GM18517 (cell line): ENCODE measurements around the gene DNAJB12.
"Not testable (repeated sequence)": the region's sequence is repeated elsewhere in the genome, so short reads cannot be mapped to it uniquely, and the experiment has no call there.

Experiments used
- ATAC-seq: cut with Tn5 transposase; IDR thresholded peaks from one replicate; pipeline ENCODE4 v1.9.1; 2021; ENCODE audit warnings: mild to moderate bottlenecking, moderate library complexity; ENCODE audit not compliant: unreplicated experiment

Gene DNAJB12

DNA sequence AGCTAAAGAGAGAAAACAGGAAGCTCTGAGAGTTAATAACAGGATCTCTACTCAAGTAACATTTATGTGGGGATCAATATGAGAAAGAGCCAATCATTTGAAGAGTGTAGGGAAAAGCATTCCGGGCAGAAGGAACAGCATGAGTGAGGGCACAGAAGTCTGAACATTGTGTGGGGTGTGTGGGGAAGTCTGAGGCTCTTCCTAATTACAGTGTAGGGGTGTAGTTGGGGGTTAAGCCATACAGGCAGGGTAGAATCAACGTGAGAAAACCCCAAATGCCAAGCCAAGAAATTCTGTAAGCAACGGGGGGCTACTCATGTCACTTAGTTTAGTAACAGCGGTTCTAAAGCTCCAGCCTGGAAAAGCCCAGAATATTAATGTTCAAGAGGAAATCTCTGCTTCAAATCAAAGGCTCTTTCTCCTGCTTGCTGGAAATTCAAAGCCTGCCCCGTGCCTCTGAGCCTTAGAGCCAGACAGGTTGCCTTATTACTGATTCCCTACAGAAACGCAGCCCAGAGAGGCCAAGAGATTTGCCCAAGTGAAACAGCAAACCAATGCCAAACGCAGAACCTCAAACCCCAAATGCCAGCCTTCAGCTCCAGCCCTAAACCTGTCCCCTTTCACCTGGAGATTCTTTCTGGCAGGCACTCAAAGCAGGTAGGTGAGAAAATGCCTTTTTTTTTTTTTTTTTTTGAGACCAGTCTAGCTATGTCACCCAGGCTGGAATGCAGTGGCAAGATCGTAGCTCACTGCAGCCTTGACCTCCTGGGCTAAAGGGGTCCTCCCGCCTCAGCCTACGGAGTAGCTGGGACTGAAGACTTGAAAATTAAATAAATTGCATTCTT, 36.1 kb downstream of the DNAJB12 start:
- ATAC-seq = no peak

DNA sequence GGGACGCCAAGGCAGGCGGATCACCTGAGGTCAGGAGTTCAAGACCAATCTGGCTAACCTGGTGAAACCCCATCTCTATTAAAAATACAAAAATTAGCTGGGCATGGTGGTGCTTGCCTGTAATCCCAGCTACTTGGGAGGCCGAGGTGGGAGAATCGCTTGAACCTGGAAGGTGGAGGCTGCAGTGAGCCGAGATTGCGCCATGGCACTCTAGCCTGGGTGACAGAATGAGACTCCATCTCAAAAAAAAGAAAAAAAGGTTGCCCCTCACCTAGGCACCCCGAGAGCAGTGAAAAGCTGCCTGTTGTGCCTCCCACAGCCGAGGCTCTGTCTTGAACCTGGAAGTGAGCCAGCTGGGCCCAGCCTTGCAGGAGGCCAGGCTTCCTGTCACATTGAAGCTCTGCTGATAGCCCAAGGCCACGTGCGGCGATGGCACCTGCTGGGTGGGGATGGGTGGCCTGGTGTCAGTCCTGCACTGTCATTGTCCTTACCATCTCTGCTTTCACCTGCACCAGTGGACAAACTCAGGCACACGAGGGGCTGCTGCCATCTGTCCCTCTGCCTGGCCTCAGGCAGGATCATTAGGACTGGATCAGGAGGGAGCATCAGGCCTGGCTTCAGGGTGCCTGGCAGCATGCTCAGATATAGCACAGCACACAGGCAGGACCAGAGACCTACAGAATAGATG, 37.8 kb downstream of the DNAJB12 start:
- no peak for ATAC-seq

DNA sequence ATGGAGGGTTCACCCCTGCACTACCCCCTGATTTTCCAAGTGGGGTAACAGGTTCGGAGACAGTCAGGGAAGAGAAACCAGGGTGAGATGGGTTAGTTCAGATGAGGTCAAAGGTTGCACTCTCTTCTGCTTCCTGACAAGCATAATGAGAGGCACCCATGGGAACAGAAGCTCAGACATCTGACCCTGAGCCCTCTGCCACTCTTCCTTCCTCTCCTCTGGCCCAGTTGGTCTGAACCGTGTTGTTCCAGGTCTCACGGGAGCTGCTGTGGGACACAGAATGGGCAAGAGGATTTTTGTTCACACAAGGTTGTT, 38.4 kb downstream of the DNAJB12 start:
- no peak for ATAC-seq

DNA sequence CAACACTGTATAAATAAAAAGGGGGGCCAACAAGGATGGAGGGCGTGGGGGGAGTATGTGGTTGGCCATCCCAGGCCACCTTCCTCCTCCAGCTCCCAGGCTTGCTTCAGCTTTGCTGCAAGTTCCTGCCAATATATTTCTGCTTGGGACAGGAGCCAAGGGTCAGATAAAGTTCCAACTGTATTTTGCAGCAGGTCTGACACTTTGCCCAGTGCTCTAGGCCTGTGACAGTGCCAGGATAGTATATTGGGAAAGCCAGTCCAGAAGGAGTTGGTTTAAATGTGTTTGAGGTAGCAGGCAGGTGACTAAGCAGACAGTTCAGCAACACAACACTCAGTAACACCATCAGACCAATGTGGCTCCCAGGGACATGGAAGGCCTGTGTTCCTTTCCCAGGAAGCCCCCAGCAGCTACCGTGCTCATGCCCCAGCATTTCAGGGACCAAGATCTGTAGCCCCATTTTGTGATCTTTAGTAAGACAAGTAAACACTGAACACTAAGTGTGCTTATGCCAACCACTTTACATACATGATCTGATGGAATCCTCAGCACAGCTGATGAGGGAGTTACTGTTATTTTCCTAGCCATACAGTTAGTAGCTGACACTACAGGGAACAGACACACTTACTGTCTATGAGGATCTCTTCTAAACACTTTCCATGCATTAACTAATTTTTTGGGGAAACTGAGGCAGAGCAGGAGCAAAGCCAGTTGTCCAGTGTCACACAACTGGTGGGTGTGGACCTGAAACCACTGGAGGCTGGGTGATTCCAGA, 38.9 kb downstream of the DNAJB12 start:
- ATAC-seq = no peak

DNA sequence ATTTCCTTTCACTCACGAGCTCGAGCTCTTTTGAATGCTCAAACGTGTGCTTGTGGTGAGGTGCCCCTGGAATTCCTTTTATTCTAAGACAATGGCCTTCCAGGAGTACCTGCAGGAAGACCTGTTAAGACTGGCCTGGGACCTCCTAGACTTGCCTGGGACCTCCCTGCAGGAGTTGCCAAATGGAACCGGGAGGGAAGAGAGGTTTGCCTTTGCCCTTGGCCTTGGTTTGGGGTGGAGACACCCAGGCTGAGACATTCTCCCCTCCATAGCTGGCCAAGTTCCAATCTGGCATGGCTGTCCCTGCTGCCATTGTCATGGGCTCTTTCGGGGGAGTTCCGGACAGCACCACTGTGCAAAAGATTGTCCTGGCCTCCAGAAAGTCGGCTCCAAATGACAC, 39.7 kb downstream of the DNAJB12 start:
- no peak for ATAC-seq

DNA sequence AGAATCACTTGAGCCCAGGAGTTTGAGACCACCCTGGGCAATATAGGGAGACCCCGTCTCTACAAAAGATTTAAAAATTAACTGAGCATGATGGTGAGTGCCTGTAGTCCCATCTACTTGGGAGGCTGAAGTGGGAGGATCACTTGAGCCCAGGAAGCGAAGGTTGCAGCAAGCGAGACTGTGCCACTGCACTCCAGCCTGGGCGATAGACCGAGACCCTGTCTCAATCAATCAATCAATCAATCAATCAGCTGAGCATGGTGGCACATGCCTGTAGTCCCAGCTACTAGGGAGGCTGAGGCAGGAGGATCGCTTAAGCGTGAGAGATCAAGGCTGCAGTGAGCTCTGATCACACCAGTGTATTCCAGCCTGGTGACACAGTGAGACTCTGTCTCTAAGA, 40.5 kb downstream of the DNAJB12 start:
- ATAC-seq = no peak

DNA sequence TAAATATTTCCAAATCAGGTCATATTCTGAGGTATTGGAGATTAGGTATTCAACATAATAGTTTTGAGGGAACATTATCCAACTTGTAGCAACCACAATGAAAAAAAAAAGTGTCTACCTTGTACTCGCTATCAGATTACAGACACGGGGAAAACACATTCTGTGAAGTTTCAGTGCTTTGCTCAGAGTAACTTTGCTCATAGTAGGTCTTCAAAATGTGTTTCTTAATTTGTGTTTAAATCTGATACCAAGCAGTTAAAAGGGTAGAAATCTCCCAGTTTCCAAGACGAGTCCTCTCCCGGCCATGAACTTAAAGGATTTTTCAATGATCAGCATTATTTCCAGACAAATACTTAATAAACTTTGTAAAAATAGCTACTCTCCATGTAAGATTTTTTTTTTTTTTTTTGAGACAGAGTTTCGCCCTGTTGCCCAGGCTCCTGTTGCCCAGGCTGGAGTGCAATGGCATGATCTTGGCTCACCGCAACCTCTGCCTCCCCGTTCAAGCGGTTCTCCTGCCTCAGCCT, 41.8 kb downstream of the DNAJB12 start:
- ATAC-seq = no peak

DNA sequence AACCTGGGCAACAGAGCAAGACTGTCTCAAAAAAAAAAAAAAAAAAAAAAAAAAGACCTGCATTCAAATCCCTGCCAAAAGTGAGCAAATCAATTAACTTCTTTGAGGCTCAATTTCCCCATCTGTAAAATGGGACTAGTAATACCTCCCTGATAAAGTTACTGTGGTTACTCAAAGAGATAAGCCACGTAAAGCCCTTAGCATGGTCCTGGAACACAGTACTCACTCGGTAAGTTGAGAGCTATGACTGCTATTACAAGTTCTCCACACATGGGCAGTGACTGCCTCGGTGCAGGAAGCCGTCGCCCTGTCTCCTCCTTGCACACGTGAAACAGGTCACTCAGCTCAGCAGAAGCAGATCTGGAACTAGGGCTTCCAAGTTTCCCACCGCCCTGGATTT, 43.1 kb downstream of the DNAJB12 start:
- no peak for ATAC-seq

DNA sequence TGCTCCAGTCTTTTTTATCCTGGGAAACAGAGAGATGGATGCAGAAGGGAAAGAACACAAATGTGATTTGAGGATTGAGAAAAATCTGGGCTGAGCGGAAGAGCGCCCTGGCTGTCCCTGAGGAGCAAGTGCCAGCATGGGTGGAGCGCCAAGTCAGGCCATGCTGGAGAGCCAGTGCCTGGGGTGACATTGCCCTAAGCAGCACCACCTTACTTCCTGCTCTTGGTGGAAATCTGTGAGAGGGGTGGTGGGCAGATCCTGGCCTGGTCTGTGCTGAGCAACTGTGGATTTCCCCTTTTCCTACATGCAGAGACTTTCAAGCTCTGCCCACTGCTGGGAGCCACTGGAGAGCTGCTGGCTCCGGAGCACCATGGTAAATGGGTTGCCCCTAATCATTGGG, 44.1 kb downstream of the DNAJB12 start:
- ATAC-seq = no peak

DNA sequence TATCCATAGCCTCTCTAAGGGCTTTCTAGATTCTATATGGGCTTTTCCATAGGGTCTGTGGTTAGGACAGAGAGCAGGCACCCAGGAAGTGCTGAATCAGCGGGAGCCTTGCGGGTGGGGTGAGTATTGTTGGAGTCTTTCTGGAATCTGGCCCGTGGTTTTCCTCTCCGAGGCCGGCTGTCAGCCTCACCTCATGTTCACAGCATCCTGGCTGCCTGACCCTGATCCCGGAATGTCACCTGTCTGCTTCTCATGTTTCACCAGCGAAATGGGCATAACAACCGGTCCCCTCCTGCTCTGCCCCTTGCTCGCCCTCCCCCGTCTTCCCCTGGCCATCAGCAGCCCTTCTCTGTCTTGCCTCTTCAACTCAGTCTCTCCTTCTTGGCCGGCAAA, 44.5 kb downstream of the DNAJB12 start:
- no peak for ATAC-seq

DNA sequence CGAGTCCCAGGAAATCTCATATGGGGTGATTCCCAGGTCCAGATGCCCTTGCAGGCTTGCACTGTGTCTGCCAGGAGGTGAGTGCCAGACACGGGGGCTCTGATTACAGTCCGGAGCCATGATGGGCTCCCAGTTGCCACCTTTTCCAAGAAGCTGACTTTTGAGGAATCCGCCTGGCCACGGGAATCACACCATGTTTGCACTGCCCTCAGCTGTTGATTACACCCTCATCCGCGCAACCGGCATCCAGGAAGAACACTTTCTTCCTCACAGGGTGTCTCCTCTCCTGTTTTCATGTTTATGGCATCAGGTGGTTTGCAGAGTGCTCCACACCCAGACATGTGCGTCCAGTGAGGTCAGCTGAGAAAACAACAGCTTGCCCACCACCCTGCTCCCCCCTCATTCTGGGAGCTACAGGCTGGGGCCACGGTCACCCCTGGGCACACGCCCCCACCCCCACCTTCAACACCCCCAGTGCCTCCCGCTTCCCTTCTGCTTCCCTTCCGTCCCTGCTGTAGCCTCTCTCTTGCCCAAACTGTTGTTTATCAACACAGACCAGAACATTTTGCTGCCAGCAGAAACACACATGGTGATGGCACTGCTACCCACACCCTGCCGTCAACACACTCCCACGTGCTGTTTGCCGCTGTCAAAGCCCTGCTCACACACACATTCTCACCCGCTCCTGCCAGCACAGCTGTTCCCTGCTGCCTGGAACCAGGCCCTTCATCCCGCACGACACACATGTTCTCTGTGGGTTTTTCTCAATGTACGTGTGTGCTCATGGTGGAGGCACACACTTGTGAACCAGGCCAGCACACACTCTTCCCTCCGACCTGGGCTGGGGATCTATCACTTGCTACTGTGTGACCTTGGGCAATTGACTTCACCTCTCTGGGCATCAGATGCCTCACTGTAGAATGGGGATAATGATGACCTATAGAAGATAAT, 45.2 kb downstream of the DNAJB12 start:
- no peak for ATAC-seq

DNA sequence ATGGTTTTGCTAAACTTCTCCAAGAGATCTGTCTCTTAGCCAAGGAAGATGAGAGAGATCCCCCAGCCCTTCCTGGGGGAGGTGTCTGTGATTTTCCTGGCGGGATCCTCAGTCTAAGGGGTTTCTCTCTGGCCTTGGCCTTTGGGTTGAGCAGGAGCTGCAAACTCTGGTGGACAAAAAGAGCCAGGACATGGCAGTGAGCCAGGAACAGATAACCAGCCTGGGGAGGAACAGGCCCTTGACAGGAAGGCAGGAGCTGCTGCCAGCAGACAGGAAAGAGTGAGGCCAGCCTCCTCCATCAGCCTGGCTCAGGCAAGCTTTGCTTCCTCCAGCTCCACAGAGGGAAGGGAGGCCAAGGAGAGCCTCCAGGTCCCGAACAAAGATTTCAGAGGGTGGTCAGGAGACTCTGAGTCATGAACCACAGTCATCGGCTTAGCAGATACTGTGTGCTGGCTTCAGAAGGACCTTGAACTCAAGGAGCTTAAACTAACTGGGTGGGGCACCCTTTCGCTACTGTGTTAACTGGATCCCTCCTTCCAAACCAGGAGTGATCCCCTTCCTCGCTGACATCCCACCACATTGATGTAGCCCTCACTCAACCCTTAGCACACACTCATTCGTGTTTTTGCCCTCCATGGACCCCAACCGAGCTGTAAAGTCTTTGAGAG, 46.3 kb downstream of the DNAJB12 start:
- ATAC-seq = no peak

DNA sequence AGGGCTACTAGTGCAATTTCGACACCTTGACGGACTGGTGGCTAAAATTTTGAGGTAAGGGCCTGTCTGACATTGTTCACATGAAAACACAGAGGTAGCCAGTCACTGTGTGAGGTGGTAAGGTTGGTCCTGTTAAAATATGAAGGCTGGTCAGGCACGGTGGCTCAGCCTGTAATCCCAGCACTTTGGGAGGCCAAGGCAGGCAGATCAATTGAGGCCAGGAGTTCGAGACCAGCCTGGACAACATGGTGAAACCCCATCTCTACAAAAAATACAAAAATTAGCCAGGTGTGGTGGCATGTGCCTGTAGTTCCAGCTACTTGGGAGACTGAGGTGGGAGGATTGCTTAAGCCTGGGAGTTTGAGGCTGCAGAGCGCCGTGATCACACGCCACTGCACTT, 47.0 kb downstream of the DNAJB12 start:
- not testable (repeated sequence) for ATAC-seq

DNA sequence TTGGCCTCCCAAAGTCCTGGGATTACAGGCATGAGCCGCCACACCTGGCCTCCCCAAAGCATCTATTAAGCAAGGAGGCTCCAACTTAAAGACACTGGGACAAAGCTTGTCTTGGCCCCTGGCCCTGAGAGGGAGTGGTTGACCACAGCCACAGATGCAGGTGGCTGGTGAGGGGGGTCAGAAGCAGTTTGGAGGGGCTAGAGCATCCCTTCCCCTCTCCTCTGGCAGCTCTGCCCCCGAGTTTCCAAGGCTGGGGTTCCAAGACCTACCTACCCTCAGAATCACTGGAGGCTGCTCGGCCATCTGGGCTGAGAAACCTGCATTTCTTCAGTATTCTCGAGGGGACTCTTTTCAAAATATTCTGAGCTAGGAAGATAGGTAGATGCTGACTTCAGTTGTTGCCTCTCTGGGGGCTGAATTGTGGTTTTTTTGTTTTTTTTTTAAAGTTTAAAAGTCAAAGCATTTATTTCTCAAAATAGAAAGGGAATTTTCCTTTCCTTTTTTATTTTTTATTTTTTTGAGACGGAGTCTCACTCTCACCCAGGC, 48.4 kb downstream of the DNAJB12 start:
- no peak for ATAC-seq

DNA sequence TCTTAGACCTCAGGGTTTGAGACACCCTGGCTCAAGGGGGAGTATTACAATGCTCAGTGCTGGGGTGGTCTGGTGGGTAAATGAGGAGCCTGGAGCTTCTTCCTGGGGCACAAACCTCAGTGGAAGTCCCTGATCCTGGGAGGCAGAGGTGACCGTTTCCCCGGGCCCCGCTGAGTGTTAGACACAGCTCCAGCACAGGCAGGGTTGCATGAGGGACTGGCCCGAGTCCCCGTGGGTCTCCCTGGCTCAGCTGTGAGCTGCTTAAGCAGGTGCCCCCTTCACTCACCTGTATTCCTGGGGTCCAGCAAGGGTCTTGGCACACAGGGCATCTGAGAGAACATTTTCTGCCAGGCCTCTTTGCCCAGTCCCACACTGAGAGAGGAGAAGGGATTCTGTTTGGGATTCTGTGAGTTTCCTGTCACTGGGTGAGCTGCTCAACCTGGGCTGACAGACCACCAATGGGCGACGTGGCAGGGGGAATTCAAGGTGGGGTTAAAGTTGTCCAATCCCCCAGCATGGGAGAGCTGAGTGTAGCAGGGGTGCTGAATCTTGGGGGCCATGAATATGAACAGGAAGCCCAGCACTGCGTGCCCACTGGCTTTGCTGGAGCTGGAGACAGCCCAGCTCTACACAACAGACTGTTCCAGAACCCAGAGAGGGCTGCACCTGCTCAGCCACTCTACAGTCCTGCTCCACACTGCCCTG, 51.1 kb downstream of the DNAJB12 start:
- ATAC-seq = no peak

DNA sequence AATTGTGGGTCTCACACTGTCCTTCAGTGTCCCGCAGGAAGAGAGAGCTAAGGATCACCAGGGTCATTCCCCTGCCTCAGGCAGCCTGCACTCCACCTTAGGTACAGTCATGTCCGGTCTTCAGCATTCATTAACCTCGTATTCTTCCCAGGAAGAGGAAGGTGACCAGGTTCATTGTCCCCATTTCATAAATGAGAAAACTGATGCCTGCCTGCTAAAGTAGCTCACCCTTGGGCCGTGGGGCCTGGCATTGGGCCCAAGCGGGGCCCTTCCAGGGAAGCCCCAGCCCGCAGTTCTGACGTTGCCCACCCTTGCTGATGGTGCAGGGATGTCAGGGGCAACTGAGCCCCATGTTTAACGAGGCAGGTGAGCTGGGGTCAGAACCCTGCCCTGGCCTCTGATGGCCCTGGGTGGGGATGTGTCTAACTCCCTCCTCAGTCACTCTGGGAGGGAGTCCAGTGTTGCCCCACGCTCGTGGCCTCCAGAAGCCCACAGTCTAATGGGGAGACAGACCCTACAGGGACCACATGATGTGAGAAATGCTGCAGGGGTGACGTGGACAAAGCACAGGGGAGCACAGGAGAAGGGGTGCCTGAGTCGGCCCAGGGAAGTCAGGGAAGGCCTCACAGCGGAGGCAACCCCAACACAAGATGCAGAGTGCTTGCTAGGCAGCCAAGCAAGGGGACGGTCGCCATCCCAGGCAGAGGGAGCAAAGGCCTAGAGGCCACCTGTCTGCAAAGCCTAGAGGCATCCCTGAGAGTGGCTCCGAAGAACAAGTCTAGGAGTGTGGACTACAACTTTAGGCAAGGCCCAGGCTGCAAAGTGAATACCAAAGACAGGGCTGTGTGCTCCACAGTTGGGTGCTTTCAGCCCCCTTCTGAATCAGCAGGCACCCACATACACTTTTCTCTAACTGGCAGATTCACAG, 55.9 kb downstream of the DNAJB12 start:
- no peak for ATAC-seq

DNA sequence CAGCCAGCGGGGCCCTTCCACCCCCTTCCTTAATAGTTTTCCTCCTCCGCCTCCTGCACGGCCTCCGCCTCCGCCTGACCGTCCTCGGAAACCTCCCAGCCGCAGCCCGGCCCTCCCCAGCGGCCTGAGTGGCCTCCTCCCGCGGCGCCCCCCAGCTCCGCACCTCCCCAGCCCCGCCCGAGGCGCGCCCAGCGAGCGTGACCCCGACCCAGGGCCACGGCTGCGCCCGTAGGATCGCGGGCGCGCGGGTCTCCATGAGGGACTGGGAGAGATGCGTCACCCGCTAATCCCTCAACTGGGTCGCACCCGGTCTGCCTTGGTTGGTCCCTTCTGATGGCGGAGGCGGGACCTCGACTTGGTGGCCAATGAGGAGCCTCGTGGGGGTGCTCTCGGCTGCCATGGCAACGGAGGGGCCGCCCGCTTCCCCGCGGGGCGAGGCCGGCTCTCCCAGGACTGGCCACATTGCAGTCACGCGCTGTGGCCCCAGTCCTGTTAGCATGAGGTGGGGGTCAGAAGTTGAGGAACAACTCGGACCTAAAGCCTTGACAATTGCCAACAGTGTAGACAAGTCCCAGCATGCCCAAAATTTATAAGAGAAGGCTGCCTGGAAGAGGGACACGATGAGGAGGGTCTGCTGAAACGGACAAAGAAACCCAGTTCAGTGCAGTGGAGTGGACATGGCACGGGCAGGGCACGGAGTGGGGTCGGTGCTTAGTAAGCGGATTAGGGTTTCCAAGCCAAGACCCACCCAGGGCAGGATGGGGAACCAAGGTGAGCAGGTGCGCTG, 56.7 kb downstream of the DNAJB12 start:
- ATAC-seq = peak; percentile 69
